ENCODE results near the gene NINJ2.

NINJ2 gene

DNA sequence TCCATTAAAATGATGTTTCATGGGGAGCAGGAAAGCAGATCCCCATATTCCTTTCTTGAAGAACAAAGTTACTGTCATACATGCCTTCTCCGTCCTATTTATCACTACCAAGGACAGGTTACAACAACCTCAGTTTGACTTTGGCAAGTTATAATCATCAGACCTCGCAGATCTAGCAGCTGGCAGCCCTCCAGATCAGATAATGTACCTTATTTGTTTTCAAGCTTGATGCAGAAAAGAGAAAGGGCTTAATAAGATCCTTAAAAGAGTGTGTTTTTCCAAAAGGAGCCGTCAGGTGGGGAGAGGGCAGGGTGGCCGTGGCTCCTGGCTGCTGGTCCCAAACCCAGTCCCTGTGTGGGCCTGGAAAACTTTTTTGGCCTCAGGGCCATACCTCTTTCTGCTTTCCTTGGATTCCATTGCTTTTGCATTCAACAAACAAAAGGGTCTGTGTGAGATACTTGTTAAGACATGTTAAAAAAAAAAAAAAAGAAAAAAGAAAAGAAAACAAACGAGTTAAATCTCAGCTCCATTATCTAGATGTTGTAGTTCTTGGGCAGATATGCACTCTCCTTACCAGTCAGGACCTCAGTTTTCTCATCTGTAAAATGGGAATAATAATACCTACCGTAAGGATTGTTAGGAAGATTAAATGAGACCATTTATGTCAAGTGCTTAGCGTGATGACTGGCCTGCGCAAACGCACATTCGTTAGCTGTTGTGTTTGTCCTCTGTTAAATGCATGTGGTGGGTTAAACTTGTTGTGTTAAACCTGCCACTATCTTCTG lies 138.9 kb downstream of the NINJ2 start:
- no peak for DNase-seq

DNA sequence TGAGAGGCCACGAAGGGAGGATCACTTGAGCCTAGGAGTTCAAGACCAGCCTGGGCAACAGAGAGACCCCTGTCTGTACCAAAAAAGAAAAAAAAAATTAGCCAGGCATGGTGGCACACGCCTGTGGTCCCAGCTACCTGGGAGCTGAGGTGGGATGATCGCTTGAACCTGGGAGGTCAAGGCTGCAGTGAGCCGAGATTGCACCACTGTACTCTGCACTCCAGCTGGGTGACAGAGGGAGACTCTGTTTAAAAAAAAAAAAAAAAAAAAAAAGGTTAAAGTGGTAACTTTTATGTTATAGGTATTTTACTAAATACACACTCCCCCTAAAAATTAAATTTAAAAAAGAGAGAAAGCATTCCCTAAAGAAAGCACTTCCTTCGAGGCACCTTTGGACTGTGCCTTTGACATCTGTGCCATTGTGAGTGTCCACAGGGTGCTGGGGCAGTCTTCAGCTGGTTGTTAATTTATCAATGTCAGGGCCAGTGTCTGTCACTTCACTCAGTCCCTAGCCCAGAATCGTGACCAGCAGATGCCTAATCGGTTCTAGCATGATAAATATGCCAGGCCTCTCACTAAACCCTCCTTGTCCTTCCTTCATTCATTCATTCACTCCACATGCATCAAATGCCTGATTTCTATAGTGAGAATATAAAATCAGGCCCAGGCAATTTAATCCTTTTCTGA lies 140.4 kb downstream of the NINJ2 start:
- peak; percentile 70 for DNase-seq

DNA sequence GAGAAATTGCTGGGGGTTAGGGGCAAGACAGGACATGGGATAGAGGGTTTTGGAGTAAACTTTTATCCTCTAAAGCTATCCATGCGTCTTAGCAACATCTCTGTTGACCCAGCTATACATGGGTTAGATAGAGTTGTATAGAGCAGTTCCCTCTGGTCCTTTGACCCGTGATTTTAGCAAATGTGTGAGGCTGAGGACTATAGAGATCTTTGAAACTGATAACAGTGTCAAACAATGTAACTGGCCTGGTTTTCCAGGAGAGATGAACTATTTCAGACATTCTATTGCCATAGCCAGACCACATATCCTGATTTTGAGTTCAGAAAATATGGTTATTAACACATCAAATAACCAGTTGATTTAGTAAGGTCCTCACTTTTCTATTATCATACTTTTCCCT lies 143.1 kb downstream of the NINJ2 start:
- no peak for DNase-seq

DNA sequence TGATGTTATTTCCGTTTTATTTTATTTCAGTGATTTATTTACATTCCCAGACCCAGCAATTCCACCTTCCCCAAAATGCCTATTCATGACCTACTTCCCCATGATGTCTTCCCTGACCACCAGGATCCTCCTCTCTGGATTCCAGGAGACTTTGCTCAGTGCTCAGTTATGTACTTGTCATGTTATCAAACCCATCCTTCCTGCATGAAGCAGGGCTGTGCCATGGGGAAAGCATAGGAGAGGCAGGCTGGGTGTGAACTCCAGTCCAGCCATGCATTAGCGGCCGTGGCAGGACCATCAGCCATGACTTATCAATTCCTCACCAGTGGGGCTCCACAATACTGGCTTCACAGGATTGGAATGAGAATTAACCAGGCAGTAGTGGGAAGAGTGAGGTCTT lies 145.7 kb downstream of the NINJ2 start:
- no peak for DNase-seq
